Measurements from ENCODE around the gene M1AP. TPM values are rescaled to one million over a fixed set of nuclear protein-coding genes. Genes with fewer than 3 reads are reported as not detected.

The M1AP gene
- total and polyA plus RNA-seq, 9 of the 15 experiments (the other 6 are each of a cell fraction or from before 2014, with no cell fraction given): 0.06 to 0.33 (median 0.11) TPM; not detected in 4

DNA sequence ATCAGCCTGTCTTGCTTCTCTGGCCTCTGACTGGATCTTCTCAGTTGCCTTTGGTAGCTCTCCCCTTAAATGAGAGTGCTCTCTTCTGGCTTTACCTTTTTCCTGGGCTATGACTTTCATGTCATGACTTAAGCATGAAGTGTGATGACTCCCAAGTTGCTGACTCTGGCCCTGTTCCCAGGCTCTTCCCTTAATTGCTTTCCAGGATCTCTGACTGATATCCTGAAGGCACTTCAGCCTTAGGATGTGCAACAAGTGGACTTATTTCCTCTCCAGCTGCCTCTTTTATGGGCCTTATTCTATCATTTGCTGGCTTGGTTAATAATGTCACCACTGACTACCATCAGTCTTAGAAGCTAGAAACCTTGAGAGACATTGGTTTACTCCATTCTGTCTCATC lies 23.3 kb upstream of the M1AP start:
- ChIA-PET POLR2A (interaction anchor here (0.6 to 0.7 kb wide), 2 partner anchors 11 to 480 kb away, joined by 3 to 5 read pairs; no protein-coding TSS in a partner anchor), CTCF (ENCODE audit: low intra/inter-chr PET ratio) (no interaction called here)
- no peaks in the 10 kb centered on the region for H3K9me1 ChIP-seq (ENCODE audit: control insufficient read depth, insufficient read depth, low read length)
- H3K4me1 ChIP-seq (replicated peaks in 1 of 2; ENCODE audit: control insufficient read depth in 2 of 2, insufficient read depth in 2 of 2, low read length in 2 of 2): peaks cover 0 to 4% of the 10 kb centered on the region in 2 experiments; a peak in 1 of 5 replicates
- BruUV-seq (replicated peaks): no TSS peak
- no peak for ATAC-seq
- TF ChIP-seq MCM5 (IDR thresholded peaks at IDR 0.05; ENCODE audit: low read depth): no peak
- no peak for TF ChIP-seq ARID2 (IDR thresholded peaks at IDR 0.05)
- TF ChIP-seq MYBL2 (IDR thresholded peaks at IDR 0.05; ENCODE audit: low read depth): no peak
- no peak for TF ChIP-seq MYBL2 (CRISPR knock-in tag; IDR thresholded peaks at IDR 0.05; ENCODE audit: borderline replicate concordance)
- no peak for TF ChIP-seq PYGO2 (tag; IDR thresholded peaks at IDR 0.05)
- TF ChIP-seq, protein P1, sequence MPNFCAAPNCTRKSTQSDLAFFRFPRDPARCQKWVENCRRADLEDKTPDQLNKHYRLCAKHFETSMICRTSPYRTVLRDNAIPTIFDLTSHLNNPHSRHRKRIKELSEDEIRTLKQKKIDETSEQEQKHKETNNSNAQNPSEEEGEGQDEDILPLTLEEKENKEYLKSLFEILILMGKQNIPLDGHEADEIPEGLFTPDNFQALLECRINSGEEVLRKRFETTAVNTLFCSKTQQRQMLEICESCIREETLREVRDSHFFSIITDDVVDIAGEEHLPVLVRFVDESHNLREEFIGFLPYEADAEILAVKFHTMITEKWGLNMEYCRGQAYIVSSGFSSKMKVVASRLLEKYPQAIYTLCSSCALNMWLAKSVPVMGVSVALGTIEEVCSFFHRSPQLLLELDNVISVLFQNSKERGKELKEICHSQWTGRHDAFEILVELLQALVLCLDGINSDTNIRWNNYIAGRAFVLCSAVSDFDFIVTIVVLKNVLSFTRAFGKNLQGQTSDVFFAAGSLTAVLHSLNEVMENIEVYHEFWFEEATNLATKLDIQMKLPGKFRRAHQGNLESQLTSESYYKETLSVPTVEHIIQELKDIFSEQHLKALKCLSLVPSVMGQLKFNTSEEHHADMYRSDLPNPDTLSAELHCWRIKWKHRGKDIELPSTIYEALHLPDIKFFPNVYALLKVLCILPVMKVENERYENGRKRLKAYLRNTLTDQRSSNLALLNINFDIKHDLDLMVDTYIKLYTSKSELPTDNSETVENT (CRISPR knock-in tag; IDR thresholded peaks at IDR 0.05): no peak
- TF ChIP-seq NBN (IDR thresholded peaks at IDR 0.05; ENCODE audit: low read depth): no peak
- no peak overlapping the region for H2AFZ ChIP-seq (ENCODE audit: low read depth, low read length)
- FAIRE-seq: no peak
- H3K4me2 ChIP-seq (ENCODE audit: insufficient read depth, low read length): no peak overlapping the region
- H3K4me3 ChIP-seq: no peak overlapping the region
- in situ Hi-C loops (cut with MboI): no loop called here
- no peaks in the 10 kb centered on the region for H4K20me1 ChIP-seq (replicated peaks; ENCODE audit: control insufficient read depth, insufficient read depth, low read length)
- no peak overlapping the region for H3K9ac ChIP-seq (ENCODE audit: insufficient read depth in 1 of 2, low read depth in 2 of 2, low read length in 2 of 2)
- no peaks in the 10 kb centered on the region for H3K9me3 ChIP-seq (replicated peaks; ENCODE audit: control insufficient read depth, insufficient read depth, low read depth, low read length)
- intact Hi-C loops (cut with micrococcal nuclease): no loop called here
- H3K79me2 ChIP-seq (ENCODE audit: control insufficient read depth, insufficient read depth, low read length): no peaks in the 10 kb centered on the region
- no peak for DNase-seq (ENCODE audit: extremely low read depth in 1 of 4, low spot score in 3 of 4)
- H3K27ac ChIP-seq (ENCODE audit: extremely low read depth, low read depth, low read length): no peak overlapping the region
- H3K36me3 ChIP-seq (ENCODE audit: control insufficient read depth, insufficient read depth, low read length): no peaks in the 10 kb centered on the region
- H3K27me3 ChIP-seq (ENCODE audit: control insufficient read depth in 2 of 2, insufficient read depth in 2 of 2, low read length in 2 of 2): peaks cover 14 to 36% of the 10 kb centered on the region in 2 experiments; a peak in 4 of 5 replicates
